Caco-2 (cell line): ENCODE measurements around the gene SPPL3. TPM values are rescaled to one million over a fixed set of nuclear protein-coding genes. Genes with fewer than 3 reads are reported as not detected.
"Not testable (repeated sequence)": the region's sequence is repeated elsewhere in the genome, so short reads cannot be mapped to it uniquely, and the experiment has no call there.

Source experiments
- BruUV-seq: library from RNA; stranded (reverse); fragments of 400-500 nt; replicated peaks from 2 replicates; lab custom pipeline; 2021; lab: Mats Ljungman, UMichigan
- CTCF ChIA-PET: fragments of 300-600 bp; sonication (Branson Sonifier 250); formaldehyde crosslinking; loops from one replicate; lab custom pipeline; 2022; ENCODE audit warnings: antibody characterized with exemption; lab: Charles Lee
- POLR2A ChIA-PET: fragments of 300-600 bp; sonication (Branson Sonifier 250); formaldehyde crosslinking; loops from one replicate; lab custom pipeline; 2022; ENCODE audit warnings: antibody characterized with exemption; lab: Charles Lee
- DNase-seq, 2 experiments: peaks; one replicate each; pipeline versions ENCODE4 v3.0.0 to v3.0.0-alpha.2; 2020 to 2022
- H3K27me3 ChIP-seq: replicated peaks from 2 replicates; pipeline ENCODE4 v1.6.0; 2011; ENCODE audit warnings: low read length; ENCODE audit not compliant: control insufficient read depth, insufficient read depth
- H3K36me3 ChIP-seq: 2 replicates; pipeline ENCODE4 v1.5.1; 2011; ENCODE audit warnings: low read length; ENCODE audit not compliant: control insufficient read depth, insufficient read depth
- H3K4me1 ChIP-seq: fragments of 250-450 bp; sonication (Bioruptor Pico); 2 replicates; pipeline ENCODE4 v1.5.1; 2020; ENCODE audit warnings: mild to moderate bottlenecking
- H3K4me3 ChIP-seq: 2 replicates; pipeline ENCODE4 v1.5.1; 2011; ENCODE audit warnings: low read depth, mild to moderate bottlenecking, control low read depth, low read length
- H3K9me3 ChIP-seq: fragments of 250-450 bp; sonication (Bioruptor Pico); 2 replicates; pipeline ENCODE4 v1.5.1; 2020; ENCODE audit warnings: mild to moderate bottlenecking, moderate library complexity
- H3K27ac Mint-ChIP-seq: one replicate; pipeline ENCODE4 v1.8.0; 2022; ENCODE audit warnings: mixed read lengths; ENCODE audit not compliant: unreplicated experiment
- H3K27me3 Mint-ChIP-seq: one replicate; pipeline ENCODE4 v1.8.0; 2022; ENCODE audit warnings: mixed read lengths; ENCODE audit not compliant: insufficient read depth, unreplicated experiment
- H3K36me3 Mint-ChIP-seq: one replicate; pipeline ENCODE4 v1.8.0; 2022; ENCODE audit warnings: mild to moderate bottlenecking, mixed read lengths; ENCODE audit not compliant: insufficient read depth, unreplicated experiment
- H3K4me1 Mint-ChIP-seq: one replicate; pipeline ENCODE4 v1.8.0; 2022; ENCODE audit warnings: low read depth, mixed read lengths; ENCODE audit not compliant: unreplicated experiment
- H3K4me3 Mint-ChIP-seq: one replicate; pipeline ENCODE4 v1.8.0; 2022; ENCODE audit warnings: mild to moderate bottlenecking, moderate library complexity, mixed read lengths; ENCODE audit not compliant: unreplicated experiment
- H3K9me3 Mint-ChIP-seq: one replicate; pipeline ENCODE4 v1.8.0; 2022; ENCODE audit warnings: mixed read lengths; ENCODE audit not compliant: unreplicated experiment
- intact Hi-C: fragments of 100-400 bp; cut with micrococcal nuclease; formaldehyde crosslinking; loops from one replicate; pipeline ENCODE4 v1.10.0; 2022; ENCODE audit not compliant: unreplicated experiment
- total RNA-seq: library from RNA; stranded (reverse); gene quantifications from 2 replicates; pipeline ENCODE4 v1.2.3, GENCODE V29; 2022
- TF ChIP-seq, protein P1 (sequence below), 2 experiments: fragments of 200-600 bp in 1 of 2; IDR thresholded peaks; 1 replicate in 1 of 2; 2 replicates in 1 of 2; pipeline versions ENCODE4 v1.5.1 to v1.8.0; 2011 to 2022; ENCODE audit warnings: antibody characterized with exemption in 1 of 2, control low read depth in 1 of 2, inconsistent platforms in 1 of 2, low read depth in 1 of 2, low read length in 1 of 2, mild to moderate bottlenecking in 1 of 2, moderate library complexity in 1 of 2; ENCODE audit not compliant: insufficient read depth in 1 of 2, severe bottlenecking in 1 of 2, unreplicated experiment in 1 of 2

Gene SPPL3
- total RNA-seq, 1 experiment from 2014 or later: 63.4 TPM

DNA sequence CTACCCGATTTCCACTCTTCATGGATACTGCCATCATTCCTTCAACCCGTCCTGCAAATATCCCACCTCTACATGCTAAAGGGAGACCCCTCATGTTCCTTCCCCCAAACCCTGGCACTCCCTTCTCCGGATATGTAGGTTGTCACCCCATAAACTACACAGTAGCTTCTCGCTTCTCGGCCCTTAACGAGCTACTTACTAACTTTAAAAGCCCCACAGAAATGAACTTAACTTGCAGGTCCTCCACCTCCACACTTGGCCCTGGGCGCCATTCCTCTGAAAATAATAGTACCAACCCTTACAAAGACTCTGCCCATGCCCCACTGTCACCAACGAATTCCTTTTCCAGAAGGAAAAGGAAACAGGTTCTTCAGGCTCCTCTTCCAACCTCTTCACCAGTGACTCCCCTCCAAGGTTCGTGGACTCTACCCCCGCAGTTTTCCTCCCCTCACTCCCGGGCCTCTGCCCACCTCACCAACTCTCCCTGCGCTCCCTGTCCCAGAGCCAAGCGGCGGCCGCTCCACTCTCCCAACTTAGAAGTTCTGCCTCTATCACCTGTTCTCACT is 1.2 kb downstream of the SPPL3 start:
- TF ChIP-seq, protein P1, sequence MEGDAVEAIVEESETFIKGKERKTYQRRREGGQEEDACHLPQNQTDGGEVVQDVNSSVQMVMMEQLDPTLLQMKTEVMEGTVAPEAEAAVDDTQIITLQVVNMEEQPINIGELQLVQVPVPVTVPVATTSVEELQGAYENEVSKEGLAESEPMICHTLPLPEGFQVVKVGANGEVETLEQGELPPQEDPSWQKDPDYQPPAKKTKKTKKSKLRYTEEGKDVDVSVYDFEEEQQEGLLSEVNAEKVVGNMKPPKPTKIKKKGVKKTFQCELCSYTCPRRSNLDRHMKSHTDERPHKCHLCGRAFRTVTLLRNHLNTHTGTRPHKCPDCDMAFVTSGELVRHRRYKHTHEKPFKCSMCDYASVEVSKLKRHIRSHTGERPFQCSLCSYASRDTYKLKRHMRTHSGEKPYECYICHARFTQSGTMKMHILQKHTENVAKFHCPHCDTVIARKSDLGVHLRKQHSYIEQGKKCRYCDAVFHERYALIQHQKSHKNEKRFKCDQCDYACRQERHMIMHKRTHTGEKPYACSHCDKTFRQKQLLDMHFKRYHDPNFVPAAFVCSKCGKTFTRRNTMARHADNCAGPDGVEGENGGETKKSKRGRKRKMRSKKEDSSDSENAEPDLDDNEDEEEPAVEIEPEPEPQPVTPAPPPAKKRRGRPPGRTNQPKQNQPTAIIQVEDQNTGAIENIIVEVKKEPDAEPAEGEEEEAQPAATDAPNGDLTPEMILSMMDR (IDR thresholded peaks at IDR 0.05; ENCODE audit: insufficient read depth in 1 of 2, low read depth in 1 of 2, low read length in 1 of 2, severe bottlenecking in 1 of 2, unreplicated experiment in 1 of 2): no peak
- CTCF ChIA-PET: interaction anchor here (0.6 to 1.1 kb wide), 3 partner anchors 75 to 107 kb away, joined by 3 read pairs; partner anchors contain the start of gene HNF1A
- H3K36me3 ChIP-seq: no peaks in the 10 kb centered on the region; the same call in 1 of the 2 replicates
- Mint-ChIP-seq H3K4me1 (peaks cover 25% of the 10 kb centered on the region), H3K36me3 (peaks cover 37% of the 10 kb centered on the region), H3K27ac (peak overlapping the region; percentile 88), H3K9me3 (no peaks in the 10 kb centered on the region), H3K4me3 (peak overlapping the region; percentile 97), H3K27me3 (no peaks in the 10 kb centered on the region)
- DNase-seq: no peak
- POLR2A ChIA-PET: interaction anchor here (0.7 kb wide), 1 partner anchor 23 kb away, joined by 4 read pairs; no protein-coding TSS in a partner anchor
- H3K4me3 ChIP-seq: peak overlapping the region; percentile 92
- no peaks in the 10 kb centered on the region for H3K4me1 ChIP-seq
- intact Hi-C loops: no loop called here
- no peaks in the 10 kb centered on the region for H3K9me3 ChIP-seq
- H3K27me3 ChIP-seq: no peaks in the 10 kb centered on the region
- BruUV-seq: no TSS peak

DNA sequence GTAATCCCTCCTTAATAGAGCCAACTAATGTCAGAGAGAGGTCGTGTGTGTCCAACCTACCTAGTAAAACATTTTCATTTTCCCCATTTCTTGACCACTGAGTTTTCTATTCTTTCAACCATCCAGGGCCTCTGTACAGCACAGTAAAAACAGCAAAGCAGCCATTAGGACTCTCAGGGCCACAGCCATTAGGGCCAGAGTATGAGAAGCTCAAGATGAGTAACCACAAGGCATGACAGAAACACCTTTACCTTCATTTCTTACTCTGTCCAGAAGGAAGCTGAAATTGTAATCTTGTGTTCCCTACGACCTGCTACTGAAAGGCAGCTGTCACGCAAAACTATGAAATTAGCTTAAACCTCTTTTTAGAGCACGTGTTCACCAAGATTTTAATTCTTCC is 2.3 kb downstream of the SPPL3 start:
- Mint-ChIP-seq H3K27ac (no peak overlapping the region), H3K27me3 (no peaks in the 10 kb centered on the region), H3K4me3 (peak overlapping the region; percentile 97), H3K9me3 (no peaks in the 10 kb centered on the region), H3K36me3 (peaks cover 37% of the 10 kb centered on the region), H3K4me1 (peaks cover 25% of the 10 kb centered on the region)
- Histone ChIP-seq H3K36me3 (no peaks in the 10 kb centered on the region; the same call in 1 of the 2 replicates), H3K4me1 (no peaks in the 10 kb centered on the region), H3K9me3 (no peaks in the 10 kb centered on the region), H3K27me3 (no peaks in the 10 kb centered on the region), H3K4me3 (peak overlapping the region; percentile 16)
- BruUV-seq: no TSS peak
- TF ChIP-seq, protein P1 (IDR thresholded peaks at IDR 0.05; ENCODE audit: insufficient read depth in 1 of 2, low read depth in 1 of 2, low read length in 1 of 2, severe bottlenecking in 1 of 2, unreplicated experiment in 1 of 2): no peak
- no peak for DNase-seq
- ChIA-PET CTCF (interaction anchor here (0.5 kb wide), 2 partner anchors 101 to 125 kb away, joined by 3 read pairs; no protein-coding TSS in a partner anchor), POLR2A (interaction anchor here (0.6 kb wide), 1 partner anchor 191 kb away, joined by 3 read pairs; no protein-coding TSS in a partner anchor)
- intact Hi-C loops: no loop called here

DNA sequence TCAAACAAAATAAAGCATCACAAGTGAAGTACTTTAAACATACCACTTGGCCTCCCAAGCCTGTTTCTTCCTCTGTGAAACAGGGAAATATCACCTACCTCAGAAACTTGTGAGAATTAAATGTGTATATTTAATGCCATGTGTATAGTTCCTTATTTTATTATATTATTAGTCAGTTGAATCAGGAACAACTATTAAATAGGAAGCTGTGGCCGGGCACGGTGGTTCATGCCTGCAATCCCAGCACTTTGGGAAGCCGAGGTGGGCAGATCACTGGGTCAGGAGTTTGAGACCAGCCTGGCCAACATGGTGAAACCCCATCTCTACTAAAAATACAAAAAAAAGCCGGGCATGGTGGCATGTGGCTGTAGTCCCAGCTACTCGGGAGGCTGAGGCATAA is 3.1 kb downstream of the SPPL3 start:
- not testable (repeated sequence) for H3K27ac Mint-ChIP-seq

More for the DNA sequence above, 3.1 kb downstream of the SPPL3 start:
- H3K27me3 Mint-ChIP-seq, H3K4me3 Mint-ChIP-seq, BruUV-seq, H3K4me3 ChIP-seq, H3K4me1 ChIP-seq, intact Hi-C loops, DNase-seq, POLR2A ChIA-PET, CTCF ChIA-PET, H3K36me3 ChIP-seq, H3K9me3 ChIP-seq, H3K27me3 ChIP-seq, H3K9me3 Mint-ChIP-seq: not testable (repeated sequence)
- Mint-ChIP-seq H3K36me3 (peaks cover 37% of the 10 kb centered on the region), H3K4me1 (peaks cover 25% of the 10 kb centered on the region)
